HG03432 (cell line): ENCODE results near the gene ZFYVE28.

Source experiments
- ATAC-seq: cut with Tn5 transposase; IDR thresholded peaks from one replicate; pipeline ENCODE4 v1.9.1; 2021; ENCODE audit warnings: mild to moderate bottlenecking, moderate library complexity; ENCODE audit not compliant: unreplicated experiment

Gene ZFYVE28

GRCh38 chr4:2291705-2292645 is 126.5 kb downstream of the ZFYVE28 start:
- ATAC-seq = no peak

- ATAC-seq = peak; percentile 49
Measured at GRCh38 chr4:2290974-2291704, 127.3 kb downstream of the ZFYVE28 start.

GRCh38 chr4:2290488-2290887 is 128.0 kb downstream of the ZFYVE28 start:
- no peak for ATAC-seq

GRCh38 chr4:2289955-2290333 is 128.5 kb downstream of the ZFYVE28 start:
- no peak for ATAC-seq

- no peak for ATAC-seq
Measured at GRCh38 chr4:2289311-2289954, 129.0 kb downstream of the ZFYVE28 start.

GRCh38 chr4:2288051-2288541 is 130.3 kb downstream of the ZFYVE28 start:
- no peak for ATAC-seq

- ATAC-seq = no peak
Measured at GRCh38 chr4:2287594-2287915, 130.9 kb downstream of the ZFYVE28 start.

- no peak for ATAC-seq
Measured at GRCh38 chr4:2286904-2287593, 131.4 kb downstream of the ZFYVE28 start.

GRCh38 chr4:2285613-2286381 is 132.6 kb downstream of the ZFYVE28 start:
- ATAC-seq = no peak

- no peak for ATAC-seq
Measured at GRCh38 chr4:2284934-2285612, 133.4 kb downstream of the ZFYVE28 start.

GRCh38 chr4:2284161-2284933 is 134.1 kb downstream of the ZFYVE28 start:
- ATAC-seq = no peak

- ATAC-seq = no peak
Measured at GRCh38 chr4:2283199-2283711, 135.2 kb downstream of the ZFYVE28 start.

GRCh38 chr4:2281575-2282343 is 136.7 kb downstream of the ZFYVE28 start:
- peak; percentile 83 for ATAC-seq

GRCh38 chr4:2280531-2281300 is 137.7 kb downstream of the ZFYVE28 start:
- no peak for ATAC-seq

GRCh38 chr4:2277956-2278355 is 140.5 kb downstream of the ZFYVE28 start:
- ATAC-seq = no peak

- ATAC-seq = no peak
Measured at GRCh38 chr4:2276581-2277325, 141.7 kb downstream of the ZFYVE28 start.
